GM10847 (cell line): ENCODE data around the gene CDS2.

ENCODE experiments used
- POLR2A ChIP-seq: IDR thresholded peaks from 2 replicates; pipeline ENCODE4 v1.6.1; 2011; ENCODE audit not compliant: insufficient read length; ENCODE audit errors: extremely low read depth

CDS2 gene

GRCh38 chr20:5211803-5212714, 85.3 kb downstream of the CDS2 start:
- no peak for TF ChIP-seq POLR2A

- no peak for TF ChIP-seq POLR2A
Measured at GRCh38 chr20:5212907-5213487, 86.2 kb downstream of the CDS2 start.

GRCh38 chr20:5214826-5215225, 88.0 kb downstream of the CDS2 start:
- TF ChIP-seq POLR2A = no peak

- TF ChIP-seq POLR2A = no peak
Measured at GRCh38 chr20:5215672-5216304, 89.0 kb downstream of the CDS2 start.

- no peak for TF ChIP-seq POLR2A
Measured at GRCh38 chr20:5216663-5217062, 89.9 kb downstream of the CDS2 start.

- TF ChIP-seq POLR2A = no peak
Measured at GRCh38 chr20:5217616-5218015, 90.8 kb downstream of the CDS2 start.

- no peak for TF ChIP-seq POLR2A
Measured at GRCh38 chr20:5220321-5221060, 93.7 kb downstream of the CDS2 start.

- no peak for TF ChIP-seq POLR2A
Measured at GRCh38 chr20:5221061-5221430, 94.2 kb downstream of the CDS2 start.

- no peak for TF ChIP-seq POLR2A
Measured at GRCh38 chr20:5222919-5223634, 96.3 kb downstream of the CDS2 start.

- TF ChIP-seq POLR2A = no peak
Measured at GRCh38 chr20:5230544-5230943, 103.7 kb downstream of the CDS2 start.

- TF ChIP-seq POLR2A = no peak
Measured at GRCh38 chr20:5234158-5234557, 107.3 kb downstream of the CDS2 start.

GRCh38 chr20:5234978-5235377, 108.2 kb downstream of the CDS2 start:
- no peak for TF ChIP-seq POLR2A
